Measurements from ENCODE around the gene UBE2U. TPM values are rescaled to one million over a fixed set of nuclear protein-coding genes. Genes with fewer than 3 reads are reported as not detected.
A peak's percentile ranks its signal among the peaks of the same experiment; 100 is the strongest.

Gene UBE2U, protein sequence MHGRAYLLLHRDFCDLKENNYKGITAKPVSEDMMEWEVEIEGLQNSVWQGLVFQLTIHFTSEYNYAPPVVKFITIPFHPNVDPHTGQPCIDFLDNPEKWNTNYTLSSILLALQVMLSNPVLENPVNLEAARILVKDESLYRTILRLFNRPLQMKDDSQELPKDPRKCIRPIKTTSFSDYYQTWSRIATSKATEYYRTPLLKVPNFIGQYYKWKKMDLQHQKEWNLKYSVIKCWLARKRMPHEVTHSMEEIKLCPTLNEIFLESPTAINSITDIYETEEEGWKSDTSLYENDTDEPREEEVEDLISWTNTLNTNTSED
- polyA plus RNA-seq (2013, experiment 1 of 2; ENCODE audit: insufficient read length): not detected
- polyA plus RNA-seq (2013, experiment 2 of 2; ENCODE audit: insufficient read length): not detected

DNA sequence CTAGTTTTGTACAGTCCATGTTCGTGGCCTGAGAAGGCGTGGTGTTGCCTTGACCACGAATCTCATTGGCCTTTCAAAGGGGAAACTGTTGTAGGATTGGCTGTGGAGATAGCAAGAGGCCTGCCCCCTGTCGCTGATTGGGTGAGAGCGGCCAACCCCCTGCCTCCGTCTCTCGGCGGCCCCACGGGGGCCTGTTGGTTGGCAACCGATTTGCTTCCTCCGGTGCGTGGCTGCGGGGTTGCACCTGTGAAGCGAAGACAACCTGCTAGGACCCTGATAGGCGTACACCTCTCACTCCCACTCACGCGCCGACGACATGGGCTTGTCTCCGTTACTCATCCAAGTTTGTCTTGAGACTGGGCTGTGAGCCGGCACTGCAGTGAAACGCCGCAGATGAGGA lies at the start of gene UBE2U:
Gene UBE2U (plus strand): TSS at position 204 of the 400 bp plus-strand sequence. CDS start 428 bp downstream, outside the sequence.
- DNase-seq: no peak

DNA sequence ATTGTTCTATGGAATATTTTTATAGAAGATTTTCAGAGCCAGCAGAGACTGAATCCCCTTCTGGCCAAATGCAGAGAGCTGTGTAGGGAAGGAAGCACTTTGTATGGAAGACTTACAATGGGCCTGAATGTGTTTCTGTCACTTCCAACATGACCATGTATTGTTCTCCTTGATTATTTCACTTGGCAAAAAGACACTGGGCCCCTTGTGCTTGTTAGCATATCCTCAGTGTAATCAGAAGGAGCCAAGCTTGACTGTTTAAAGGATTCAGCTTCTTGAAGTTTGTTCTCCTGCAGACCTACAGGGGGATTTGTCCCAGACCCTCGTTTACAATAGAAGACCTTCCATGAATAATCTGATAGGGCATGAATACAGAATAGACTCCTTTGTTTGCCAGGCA lies 48.1 kb upstream of the UBE2U start:
- DNase-seq: no peak

GRCh38 chr1:64161357-64161941 lies 42.0 kb upstream of the UBE2U start:
- peak; percentile 71 for DNase-seq

DNA sequence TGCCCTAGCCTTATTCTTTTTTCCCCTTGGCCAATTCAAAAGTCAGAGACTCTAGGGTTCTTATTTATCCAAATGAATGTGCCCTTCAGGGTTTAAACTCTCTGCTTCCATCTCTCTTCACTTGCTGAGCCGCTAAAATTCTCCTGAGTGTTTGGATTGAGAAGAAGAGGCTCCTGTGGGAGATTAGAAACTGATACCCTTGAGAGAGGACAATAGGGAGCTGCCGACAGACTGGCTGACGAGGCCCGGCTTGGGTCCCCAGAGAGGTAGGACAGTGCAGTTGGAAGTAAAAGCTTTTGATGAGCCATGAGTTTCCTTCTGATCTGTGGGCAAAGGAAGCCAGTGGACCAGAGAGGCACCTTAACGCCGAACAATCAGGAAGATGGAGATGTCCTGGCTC lies 41.3 kb upstream of the UBE2U start:
- no peak for DNase-seq

- no peak for DNase-seq
Observed at GRCh38 chr1:64162804-64163203, 40.6 kb upstream of the UBE2U start.

DNA sequence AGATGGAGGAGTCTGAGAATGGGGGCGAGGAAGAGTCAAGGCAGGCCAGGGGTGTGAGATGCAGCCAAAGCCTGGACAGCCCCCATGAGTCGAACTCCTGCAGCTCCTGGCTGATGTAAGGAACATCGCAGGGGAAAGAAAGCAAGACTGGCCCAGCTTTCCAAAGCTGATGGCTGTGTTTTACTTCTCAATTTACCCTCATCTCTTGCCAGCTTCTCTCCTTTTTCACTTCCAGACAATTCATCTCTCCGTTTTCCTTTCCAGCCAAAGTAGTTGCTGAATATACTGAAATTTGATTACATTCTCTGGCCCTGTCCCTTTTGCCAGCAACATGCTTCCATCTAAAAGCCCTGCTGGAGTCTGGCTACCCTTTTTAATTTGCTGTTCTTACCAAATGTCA lies 40.0 kb upstream of the UBE2U start:
- DNase-seq: no peak

DNA sequence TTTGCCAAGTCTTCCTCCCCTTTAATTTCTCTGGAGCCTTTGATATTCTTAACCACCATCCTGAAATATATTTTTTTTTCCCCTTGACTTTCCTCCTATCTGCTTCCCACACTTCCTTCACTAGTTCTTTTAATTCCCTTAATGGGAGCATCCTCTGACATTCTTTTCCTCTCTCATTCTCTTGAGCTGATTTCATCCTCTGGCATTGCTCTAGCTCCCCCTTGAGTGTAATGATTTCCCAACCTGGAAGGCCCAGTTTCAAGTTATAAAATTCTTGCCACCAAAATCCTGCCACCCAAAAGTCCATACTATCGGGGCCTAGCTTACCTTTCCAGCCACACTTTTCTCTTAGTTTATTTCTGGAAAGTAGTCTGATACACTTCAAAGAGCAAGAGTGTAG lies 39.5 kb upstream of the UBE2U start:
- peak; percentile 58 for DNase-seq

DNA sequence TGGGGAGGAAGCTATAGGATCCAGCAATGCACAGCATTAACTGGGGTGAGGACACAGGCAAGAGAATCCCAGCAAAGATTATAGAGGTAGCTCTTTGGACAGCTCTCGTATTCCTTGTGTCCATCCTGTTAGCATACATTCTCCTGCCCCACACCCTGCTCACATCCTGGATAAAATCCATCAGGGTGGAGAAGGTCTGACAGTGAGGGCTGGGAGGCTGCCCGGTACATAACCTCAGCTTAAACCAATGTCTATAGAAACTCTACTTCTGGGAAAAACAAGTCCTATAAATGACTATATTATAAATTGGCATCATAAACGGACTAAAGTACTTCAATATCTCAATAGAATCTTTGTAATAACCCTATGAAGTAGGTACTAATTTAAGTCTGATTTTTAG lies 36.8 kb upstream of the UBE2U start:
- no peak for DNase-seq

- peak; percentile 62 for DNase-seq
Observed at GRCh38 chr1:64167176-64167575, 36.2 kb upstream of the UBE2U start.

DNA sequence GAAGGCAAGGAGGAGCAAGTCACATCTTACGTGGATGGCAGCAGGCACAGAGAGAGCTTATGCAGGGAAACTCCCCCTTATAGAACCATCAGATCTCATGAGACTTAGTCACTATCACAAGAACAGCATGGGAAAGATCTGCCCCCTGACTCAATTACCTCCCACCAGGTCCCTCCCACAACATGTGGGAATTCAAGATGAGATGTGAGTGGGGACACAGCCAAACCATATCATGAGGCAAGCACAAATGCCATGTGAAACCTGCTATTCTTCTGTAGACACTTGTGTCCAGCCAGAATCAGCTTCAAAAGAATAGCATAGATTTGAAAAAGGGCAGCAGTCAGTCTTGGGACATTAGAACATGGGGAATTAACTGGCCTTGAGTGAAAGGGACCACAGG lies 32.2 kb upstream of the UBE2U start:
- no peak for DNase-seq

DNA sequence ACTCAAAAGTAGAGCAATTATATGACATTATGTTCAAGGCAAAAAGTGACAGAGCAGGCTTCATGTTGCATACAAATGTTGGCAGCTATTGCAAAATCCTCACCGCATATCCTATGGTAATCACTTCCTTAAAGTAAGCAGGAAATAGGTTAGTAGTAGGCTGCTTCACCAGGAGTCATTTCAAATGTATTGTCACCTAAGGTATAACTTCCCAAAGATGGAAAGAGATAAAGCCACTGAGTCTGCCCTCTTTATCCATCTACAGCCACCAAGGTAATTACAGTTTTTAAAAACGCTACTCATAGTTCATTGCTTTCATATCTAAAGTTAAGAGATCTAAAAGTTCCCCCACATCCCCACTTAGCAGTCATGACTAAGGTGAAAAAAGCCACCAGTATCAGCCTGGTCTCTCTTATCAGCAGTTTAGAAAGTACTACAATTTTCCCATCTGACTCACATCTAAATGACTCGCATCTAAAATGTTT lies 31.6 kb upstream of the UBE2U start:
- DNase-seq: peak; percentile 47

DNA sequence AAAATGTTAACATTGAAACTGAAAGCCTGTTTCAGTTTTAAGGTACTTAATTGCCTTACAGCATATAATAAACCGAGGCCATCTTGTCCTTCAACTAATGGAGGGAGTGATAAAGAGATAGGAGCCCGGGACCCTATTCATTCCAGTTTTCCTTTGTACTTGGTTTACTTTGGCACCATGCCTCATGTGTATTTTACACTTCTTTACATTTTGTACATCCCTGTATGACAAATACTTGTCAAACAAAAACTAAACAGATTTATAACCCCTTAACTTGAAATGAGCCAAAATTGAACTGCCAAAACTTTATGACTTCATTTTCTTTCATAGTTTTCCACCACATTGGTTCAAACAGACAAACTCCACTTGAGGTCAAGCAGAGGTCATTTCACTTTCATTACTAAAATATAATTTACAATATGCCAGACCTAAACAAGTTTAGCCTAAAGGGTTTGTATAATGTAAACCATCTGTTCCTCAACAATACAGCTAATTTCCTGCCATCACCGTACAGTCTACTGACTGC lies 30.9 kb upstream of the UBE2U start:
- DNase-seq: peak; percentile 77

DNA sequence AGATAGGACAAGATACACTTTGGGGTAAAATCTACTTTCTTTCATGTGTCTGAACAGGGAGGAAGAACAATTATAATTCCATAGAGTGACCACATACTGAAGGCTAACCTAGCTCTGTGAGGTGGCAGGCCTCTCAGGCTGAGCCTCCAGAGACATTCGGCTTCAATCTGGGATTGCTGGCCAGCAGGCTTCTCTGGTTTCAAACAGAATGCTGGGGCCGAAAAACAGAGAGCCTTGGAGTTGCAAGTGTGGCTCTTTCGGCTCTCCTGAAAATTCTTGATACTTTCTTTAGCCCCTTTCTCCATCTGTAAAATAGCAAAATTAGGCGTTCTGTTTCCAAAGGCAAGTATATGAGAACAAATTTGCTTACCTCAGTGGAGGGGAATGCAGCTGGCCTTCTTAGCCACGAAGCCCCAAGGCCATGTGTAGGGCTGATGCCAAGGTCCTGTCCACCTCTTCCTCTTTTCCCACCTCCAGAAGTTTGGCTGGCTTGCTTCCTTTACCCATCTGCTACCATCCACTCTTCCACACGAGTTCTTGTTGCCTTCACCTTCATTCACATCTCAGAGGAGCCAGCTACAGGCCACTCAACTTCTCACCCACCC lies 30.0 kb upstream of the UBE2U start:
- no peak for DNase-seq

GRCh38 chr1:64175639-64176038 lies 27.8 kb upstream of the UBE2U start:
- no peak for DNase-seq

GRCh38 chr1:64176659-64177058 lies 26.8 kb upstream of the UBE2U start:
- DNase-seq: no peak

GRCh38 chr1:64179588-64179987 lies 23.8 kb upstream of the UBE2U start:
- no peak for DNase-seq

GRCh38 chr1:64182207-64182606 lies 21.2 kb upstream of the UBE2U start:
- DNase-seq: no peak

GRCh38 chr1:64183395-64184002 lies 19.9 kb upstream of the UBE2U start:
- DNase-seq: peak; percentile 26

DNA sequence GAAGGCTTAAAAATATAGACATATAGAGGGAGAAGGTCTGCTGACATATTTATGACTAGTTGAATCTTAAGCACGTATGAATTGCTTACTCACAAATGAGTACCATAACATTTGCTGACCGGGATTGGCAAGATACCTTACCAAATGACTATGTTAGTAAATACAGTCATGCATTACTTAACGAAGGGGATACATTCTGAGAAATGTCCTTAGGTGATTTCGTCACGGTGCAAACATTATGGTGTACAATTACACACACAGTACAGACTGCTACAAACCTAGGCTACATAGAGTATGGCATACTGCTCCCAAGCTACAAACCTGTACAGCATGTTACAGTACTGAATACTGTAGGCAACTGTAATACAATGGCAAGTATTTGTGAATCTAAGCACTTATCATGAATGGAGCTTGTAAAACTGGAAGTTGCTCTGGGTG lies 19.4 kb upstream of the UBE2U start:
- DNase-seq: peak; percentile 76

DNA sequence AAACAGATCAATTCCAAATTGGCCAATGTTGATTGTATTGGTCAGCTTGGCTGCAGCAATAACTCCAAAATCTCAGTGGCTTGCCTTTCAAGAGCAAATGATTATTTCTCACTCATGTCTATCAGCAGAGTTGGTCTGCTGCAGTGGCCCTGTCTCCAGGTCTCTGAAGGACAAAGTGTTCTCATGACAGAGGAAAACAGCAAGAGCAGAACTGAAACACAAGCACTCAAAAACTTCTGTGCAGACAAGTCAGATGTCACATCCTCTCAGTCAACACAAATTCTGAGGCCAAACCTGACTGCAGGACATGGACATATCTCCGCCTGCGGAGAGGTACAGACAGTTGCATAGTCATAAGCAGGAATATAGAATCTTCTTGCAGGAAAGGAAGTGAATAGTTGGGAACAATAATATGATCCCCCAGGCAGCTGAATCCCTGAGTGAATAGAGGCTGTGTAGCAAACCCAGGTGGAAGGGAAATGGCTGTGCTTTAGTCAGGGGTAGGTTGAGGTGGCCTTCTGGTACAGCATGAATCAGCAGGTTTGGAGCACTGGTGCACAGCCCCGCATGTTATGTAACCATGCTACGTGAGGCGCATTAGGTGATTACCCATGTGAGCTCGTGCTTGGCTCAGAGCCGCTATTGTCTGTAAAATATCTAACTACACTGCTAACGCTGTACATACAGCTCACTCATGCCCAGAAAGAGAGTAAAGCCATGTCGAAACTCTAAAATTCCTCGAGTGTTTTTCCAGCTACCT lies 17.1 kb upstream of the UBE2U start:
- no peak for DNase-seq

DNA sequence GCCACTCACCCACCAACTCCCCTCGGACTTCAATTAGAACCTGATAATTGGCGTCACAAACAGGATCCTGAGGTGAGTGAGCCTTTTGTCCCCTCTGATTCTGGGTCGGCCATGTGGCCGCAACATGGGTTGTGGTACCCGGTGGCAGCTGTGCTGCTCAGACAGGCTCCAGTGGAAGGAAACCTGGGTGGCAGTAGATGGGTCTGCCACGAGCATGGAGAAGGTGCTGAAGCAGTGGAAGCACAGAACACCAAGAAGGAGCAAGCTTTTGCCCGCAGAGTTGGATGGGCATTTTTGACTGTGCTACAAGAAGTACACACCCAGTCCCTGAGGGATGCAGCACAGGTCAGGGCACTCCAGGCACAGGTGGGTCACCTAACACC lies 16.5 kb upstream of the UBE2U start:
- DNase-seq: no peak

- no peak for DNase-seq
Observed at GRCh38 chr1:64187646-64188045, 15.8 kb upstream of the UBE2U start.

Measured in fibroblast of skin of abdomen (primary cell).